Ishikawa (cell line): Measurements from ENCODE around the gene UNC79.

ENCODE experiments used
- CEBPB ChIP-seq: IDR thresholded peaks from 2 replicates; pipeline ENCODE4 v1.6.1; 2012
- CREB1 ChIP-seq: IDR thresholded peaks from 2 replicates; pipeline ENCODE4 v1.6.1; 2012; ENCODE audit warnings: low read depth
- EGR1 ChIP-seq: IDR thresholded peaks from 2 replicates; pipeline ENCODE4 v1.6.1; 2012
- EP300 ChIP-seq: IDR thresholded peaks from 2 replicates; pipeline ENCODE4 v1.6.1; 2012; ENCODE audit warnings: borderline replicate concordance
- MAX ChIP-seq: IDR thresholded peaks from 2 replicates; pipeline ENCODE4 v1.6.1; 2012
- NFIC ChIP-seq: IDR thresholded peaks from 2 replicates; pipeline ENCODE4 v1.6.1; 2012
- RAD21 ChIP-seq: IDR thresholded peaks from 2 replicates; pipeline ENCODE4 v1.6.1; 2012; ENCODE audit warnings: low read depth
- TAF1 ChIP-seq: IDR thresholded peaks from 2 replicates; pipeline ENCODE4 v1.6.1; 2012; ENCODE audit warnings: low read depth, mild to moderate bottlenecking
- TCF12 ChIP-seq: IDR thresholded peaks from 2 replicates; pipeline ENCODE4 v1.6.1; 2012; ENCODE audit warnings: low read depth
- TEAD4 ChIP-seq: IDR thresholded peaks from 2 replicates; pipeline ENCODE4 v1.6.1; 2012
- YY1 ChIP-seq: IDR thresholded peaks from 2 replicates; pipeline ENCODE4 v1.6.1; 2012; ENCODE audit warnings: low read depth
- TF ChIP-seq, protein P1 (sequence below): IDR thresholded peaks from 2 replicates; pipeline ENCODE4 v1.6.1; 2012
- TF ChIP-seq, protein P2 (sequence below): IDR thresholded peaks from 2 replicates; pipeline ENCODE4 v1.6.1; 2012; ENCODE audit warnings: low read depth, mild to moderate bottlenecking

DNA sequence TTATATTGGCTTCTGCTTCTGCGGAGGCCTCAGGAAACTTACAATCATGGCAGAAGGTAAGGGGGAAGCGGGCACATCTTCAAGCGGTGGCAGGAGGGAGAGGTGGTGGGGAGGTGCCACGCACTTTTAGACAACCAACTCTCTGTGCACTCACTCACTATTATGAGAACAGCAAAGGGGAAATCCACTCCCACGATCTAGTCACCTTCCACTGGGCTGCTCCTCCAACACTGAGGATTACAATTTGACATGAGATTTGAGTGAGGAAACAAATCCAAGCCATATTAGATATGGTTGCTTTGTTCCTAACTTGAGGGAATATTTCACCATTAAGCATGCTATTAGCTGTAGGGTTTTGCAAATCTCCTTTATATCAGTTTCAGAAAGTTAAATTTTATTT lies 80.3 kb downstream of the UNC79 start:
- TF ChIP-seq TCF12, result no peak
- TF ChIP-seq RAD21, result no peak
- TF ChIP-seq, protein P1, sequence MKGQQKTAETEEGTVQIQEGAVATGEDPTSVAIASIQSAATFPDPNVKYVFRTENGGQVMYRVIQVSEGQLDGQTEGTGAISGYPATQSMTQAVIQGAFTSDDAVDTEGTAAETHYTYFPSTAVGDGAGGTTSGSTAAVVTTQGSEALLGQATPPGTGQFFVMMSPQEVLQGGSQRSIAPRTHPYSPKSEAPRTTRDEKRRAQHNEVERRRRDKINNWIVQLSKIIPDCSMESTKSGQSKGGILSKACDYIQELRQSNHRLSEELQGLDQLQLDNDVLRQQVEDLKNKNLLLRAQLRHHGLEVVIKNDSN, result no peak
- no peak for TF ChIP-seq CEBPB
- TF ChIP-seq MAX, result no peak
- TF ChIP-seq YY1, result no peak
- no peak for TF ChIP-seq CREB1
- TF ChIP-seq, protein P2, sequence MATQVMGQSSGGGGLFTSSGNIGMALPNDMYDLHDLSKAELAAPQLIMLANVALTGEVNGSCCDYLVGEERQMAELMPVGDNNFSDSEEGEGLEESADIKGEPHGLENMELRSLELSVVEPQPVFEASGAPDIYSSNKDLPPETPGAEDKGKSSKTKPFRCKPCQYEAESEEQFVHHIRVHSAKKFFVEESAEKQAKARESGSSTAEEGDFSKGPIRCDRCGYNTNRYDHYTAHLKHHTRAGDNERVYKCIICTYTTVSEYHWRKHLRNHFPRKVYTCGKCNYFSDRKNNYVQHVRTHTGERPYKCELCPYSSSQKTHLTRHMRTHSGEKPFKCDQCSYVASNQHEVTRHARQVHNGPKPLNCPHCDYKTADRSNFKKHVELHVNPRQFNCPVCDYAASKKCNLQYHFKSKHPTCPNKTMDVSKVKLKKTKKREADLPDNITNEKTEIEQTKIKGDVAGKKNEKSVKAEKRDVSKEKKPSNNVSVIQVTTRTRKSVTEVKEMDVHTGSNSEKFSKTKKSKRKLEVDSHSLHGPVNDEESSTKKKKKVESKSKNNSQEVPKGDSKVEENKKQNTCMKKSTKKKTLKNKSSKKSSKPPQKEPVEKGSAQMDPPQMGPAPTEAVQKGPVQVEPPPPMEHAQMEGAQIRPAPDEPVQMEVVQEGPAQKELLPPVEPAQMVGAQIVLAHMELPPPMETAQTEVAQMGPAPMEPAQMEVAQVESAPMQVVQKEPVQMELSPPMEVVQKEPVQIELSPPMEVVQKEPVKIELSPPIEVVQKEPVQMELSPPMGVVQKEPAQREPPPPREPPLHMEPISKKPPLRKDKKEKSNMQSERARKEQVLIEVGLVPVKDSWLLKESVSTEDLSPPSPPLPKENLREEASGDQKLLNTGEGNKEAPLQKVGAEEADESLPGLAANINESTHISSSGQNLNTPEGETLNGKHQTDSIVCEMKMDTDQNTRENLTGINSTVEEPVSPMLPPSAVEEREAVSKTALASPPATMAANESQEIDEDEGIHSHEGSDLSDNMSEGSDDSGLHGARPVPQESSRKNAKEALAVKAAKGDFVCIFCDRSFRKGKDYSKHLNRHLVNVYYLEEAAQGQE, result no peak
- no peak for TF ChIP-seq EP300
- no peak for TF ChIP-seq NFIC
- TF ChIP-seq TAF1, result no peak
- TF ChIP-seq EGR1, result no peak
- no peak for TF ChIP-seq TEAD4
